ENCODE measurements around the gene RPL10L.

RPL10L gene

DNA sequence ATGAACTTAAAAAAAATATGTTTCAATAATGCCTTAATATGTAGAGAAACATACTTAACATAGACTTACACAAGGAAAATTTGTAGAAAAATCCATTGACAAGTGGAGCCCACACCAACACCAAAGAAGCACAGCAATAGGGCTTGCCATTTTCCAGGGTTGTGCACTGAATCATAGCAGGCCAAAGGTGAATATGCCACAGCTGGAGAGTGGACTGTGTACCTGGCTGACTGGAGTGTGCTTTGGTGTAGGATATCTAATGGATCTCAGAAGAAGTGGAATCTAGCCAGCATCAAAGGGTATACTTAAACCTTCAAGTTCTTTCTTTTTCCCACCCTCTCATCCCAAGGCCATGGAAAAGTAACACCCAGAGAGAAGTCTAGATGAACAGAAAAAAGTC is 4.8 kb downstream of the RPL10L start:
- H3F3A ChIP-seq (ENCODE audit: insufficient read depth, low read length), result no peaks in the 10 kb centered on the region

GRCh38 chr14:46626876-46627275 is 24.7 kb downstream of the RPL10L start:
- no peak overlapping the region for H3K4me2 ChIP-seq (ENCODE audit: low read depth, low read length)
- no peak overlapping the region for H3K27ac ChIP-seq (ENCODE audit: low read length)
- no peaks in the 10 kb centered on the region for H3K36me3 ChIP-seq (replicated peaks; ENCODE audit: insufficient read depth, low read length)
- H3K4me3 ChIP-seq (ENCODE audit: low read length), result no peak overlapping the region
- H3K9me2 ChIP-seq (replicated peaks; ENCODE audit: insufficient read depth, low read length), result no peaks in the 10 kb centered on the region
- no peaks in the 10 kb centered on the region for H3K27me3 ChIP-seq (replicated peaks; ENCODE audit: insufficient read depth, low read length)
- no peaks in the 10 kb centered on the region for H3K79me2 ChIP-seq (ENCODE audit: low read length)
- H3K4me1 ChIP-seq (ENCODE audit: low read length), result no peaks in the 10 kb centered on the region
- H2AFZ ChIP-seq (ENCODE audit: low read length), result no peak overlapping the region
- no peaks in the 10 kb centered on the region for H4K20me1 ChIP-seq (ENCODE audit: insufficient read depth, low read length)
- TF ChIP-seq, protein P1, sequence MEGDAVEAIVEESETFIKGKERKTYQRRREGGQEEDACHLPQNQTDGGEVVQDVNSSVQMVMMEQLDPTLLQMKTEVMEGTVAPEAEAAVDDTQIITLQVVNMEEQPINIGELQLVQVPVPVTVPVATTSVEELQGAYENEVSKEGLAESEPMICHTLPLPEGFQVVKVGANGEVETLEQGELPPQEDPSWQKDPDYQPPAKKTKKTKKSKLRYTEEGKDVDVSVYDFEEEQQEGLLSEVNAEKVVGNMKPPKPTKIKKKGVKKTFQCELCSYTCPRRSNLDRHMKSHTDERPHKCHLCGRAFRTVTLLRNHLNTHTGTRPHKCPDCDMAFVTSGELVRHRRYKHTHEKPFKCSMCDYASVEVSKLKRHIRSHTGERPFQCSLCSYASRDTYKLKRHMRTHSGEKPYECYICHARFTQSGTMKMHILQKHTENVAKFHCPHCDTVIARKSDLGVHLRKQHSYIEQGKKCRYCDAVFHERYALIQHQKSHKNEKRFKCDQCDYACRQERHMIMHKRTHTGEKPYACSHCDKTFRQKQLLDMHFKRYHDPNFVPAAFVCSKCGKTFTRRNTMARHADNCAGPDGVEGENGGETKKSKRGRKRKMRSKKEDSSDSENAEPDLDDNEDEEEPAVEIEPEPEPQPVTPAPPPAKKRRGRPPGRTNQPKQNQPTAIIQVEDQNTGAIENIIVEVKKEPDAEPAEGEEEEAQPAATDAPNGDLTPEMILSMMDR (IDR thresholded peaks at IDR 0.05; ENCODE audit: low read length), result no peak
- TF ChIP-seq EZH2phosphoT487 (IDR thresholded peaks at IDR 0.05; ENCODE audit: low read length) (no peak), EZH2 (optimal IDR thresholded peaks at IDR 0.05; ENCODE audit: low read depth, low read length) (no peak)
- H3F3A ChIP-seq (ENCODE audit: insufficient read depth, low read length), result no peaks in the 10 kb centered on the region
- no peak for DNase-seq
- H3K9ac ChIP-seq (ENCODE audit: low read length), result no peak overlapping the region
- no peaks in the 10 kb centered on the region for H3K9me3 ChIP-seq (replicated peaks; ENCODE audit: insufficient read depth, low read length)

More for the DNA sequence above, 4.8 kb downstream of the RPL10L start:
- H3K9ac ChIP-seq (ENCODE audit: low read length), result no peak overlapping the region
- H3K9me3 ChIP-seq (replicated peaks; ENCODE audit: insufficient read depth, low read length), result no peaks in the 10 kb centered on the region
- H3K79me2 ChIP-seq (ENCODE audit: low read length), result no peaks in the 10 kb centered on the region
- no peaks in the 10 kb centered on the region for H3K36me3 ChIP-seq (replicated peaks; ENCODE audit: insufficient read depth, low read length)
- H2AFZ ChIP-seq (ENCODE audit: low read length), result no peak overlapping the region
- H3K4me3 ChIP-seq (ENCODE audit: low read length), result no peak overlapping the region
- H3K27ac ChIP-seq (ENCODE audit: low read length), result no peak overlapping the region
- no peaks in the 10 kb centered on the region for H3K9me2 ChIP-seq (replicated peaks; ENCODE audit: insufficient read depth, low read length)
- no peaks in the 10 kb centered on the region for H3K27me3 ChIP-seq (replicated peaks; ENCODE audit: insufficient read depth, low read length)
- TF ChIP-seq, protein P1 (IDR thresholded peaks at IDR 0.05; ENCODE audit: low read length), result no peak
- TF ChIP-seq EZH2 (optimal IDR thresholded peaks at IDR 0.05; ENCODE audit: low read depth, low read length) (no peak), EZH2phosphoT487 (IDR thresholded peaks at IDR 0.05; ENCODE audit: low read length) (no peak)
- H3K4me2 ChIP-seq (ENCODE audit: low read depth, low read length), result no peak overlapping the region
- no peaks in the 10 kb centered on the region for H3K4me1 ChIP-seq (ENCODE audit: low read length)
- no peak for DNase-seq
- H4K20me1 ChIP-seq (ENCODE audit: insufficient read depth, low read length), result no peaks in the 10 kb centered on the region
